ENCODE results near the gene ZNF516.

The ZNF516 gene

GRCh38 chr18:76340410-76340809 is 154.6 kb downstream of the ZNF516 start:
- H3K9me3 ChIP-seq (ENCODE audit: control insufficient read depth, low read length) = peaks cover 2% of the 10 kb centered on the region
- no peaks in the 10 kb centered on the region for H3K27me3 ChIP-seq (ENCODE audit: control insufficient read depth, insufficient read depth, low read length, poor library complexity, severe bottlenecking)
- H3K4me3 ChIP-seq (ENCODE audit: insufficient read depth, low read depth, low read length) = no peak overlapping the region
- no peaks in the 10 kb centered on the region for H3K4me1 ChIP-seq (ENCODE audit: control insufficient read depth, insufficient read depth, low read length)
- H3K36me3 ChIP-seq (ENCODE audit: control insufficient read depth, insufficient read depth, low read length) = no peaks in the 10 kb centered on the region
- H3K27ac ChIP-seq (ENCODE audit: insufficient read depth, low read depth, low read length, poor library complexity, severe bottlenecking) = no peak overlapping the region
- 88% methylated on average over 2 of the region's 2 CpGs for WGBS, 2 experiments

GRCh38 chr18:76339246-76339620 is 155.8 kb downstream of the ZNF516 start:
- Histone ChIP-seq H3K36me3 (ENCODE audit: control insufficient read depth, insufficient read depth, low read length) (no peaks in the 10 kb centered on the region), H3K9me3 (ENCODE audit: control insufficient read depth, low read length) (peaks cover 2% of the 10 kb centered on the region), H3K4me1 (ENCODE audit: control insufficient read depth, insufficient read depth, low read length) (no peaks in the 10 kb centered on the region), H3K27ac (ENCODE audit: insufficient read depth, low read depth, low read length, poor library complexity, severe bottlenecking) (no peak overlapping the region), H3K4me3 (ENCODE audit: insufficient read depth, low read depth, low read length) (no peak overlapping the region), H3K27me3 (ENCODE audit: control insufficient read depth, insufficient read depth, low read length, poor library complexity, severe bottlenecking) (no peaks in the 10 kb centered on the region)
- WGBS, 2 experiments = 89 to 91% methylated on average over 2 of the region's 2 CpGs

- H3K4me1 ChIP-seq (ENCODE audit: control insufficient read depth, insufficient read depth, low read length) = no peaks in the 10 kb centered on the region
- 95 to 96% methylated on average over 5 of the region's 5 CpGs for WGBS, 2 experiments
- no peaks in the 10 kb centered on the region for H3K36me3 ChIP-seq (ENCODE audit: control insufficient read depth, insufficient read depth, low read length)
- peaks cover 2% of the 10 kb centered on the region for H3K9me3 ChIP-seq (ENCODE audit: control insufficient read depth, low read length)
- H3K4me3 ChIP-seq (ENCODE audit: insufficient read depth, low read depth, low read length) = no peak overlapping the region
- H3K27ac ChIP-seq (ENCODE audit: insufficient read depth, low read depth, low read length, poor library complexity, severe bottlenecking) = no peak overlapping the region
- no peaks in the 10 kb centered on the region for H3K27me3 ChIP-seq (ENCODE audit: control insufficient read depth, insufficient read depth, low read length, poor library complexity, severe bottlenecking)
Measured at GRCh38 chr18:76338619-76339245, 156.3 kb downstream of the ZNF516 start.

- WGBS, 2 experiments = 94 to 95% methylated on average over 9 of the region's 9 CpGs
Measured at GRCh38 chr18:76338088-76338487, 157.0 kb downstream of the ZNF516 start.

GRCh38 chr18:76335859-76336640 is 159.0 kb downstream of the ZNF516 start:
- H3K27ac ChIP-seq (ENCODE audit: insufficient read depth, low read depth, low read length, poor library complexity, severe bottlenecking) = no peak overlapping the region
- no peak overlapping the region for H3K4me3 ChIP-seq (ENCODE audit: insufficient read depth, low read depth, low read length)
- H3K36me3 ChIP-seq (ENCODE audit: control insufficient read depth, insufficient read depth, low read length) = no peaks in the 10 kb centered on the region
- no peaks in the 10 kb centered on the region for H3K4me1 ChIP-seq (ENCODE audit: control insufficient read depth, insufficient read depth, low read length)
- H3K9me3 ChIP-seq (ENCODE audit: control insufficient read depth, low read length) = peaks cover 2% of the 10 kb centered on the region
- 90 to 95% methylated on average over 9 to 10 of the region's 10 CpGs for WGBS, 2 experiments
- no peaks in the 10 kb centered on the region for H3K27me3 ChIP-seq (ENCODE audit: control insufficient read depth, insufficient read depth, low read length, poor library complexity, severe bottlenecking)

More at GRCh38 chr18:76338088-76338487, 157.0 kb downstream of the ZNF516 start:
- Histone ChIP-seq H3K36me3 (ENCODE audit: control insufficient read depth, insufficient read depth, low read length) (no peaks in the 10 kb centered on the region), H3K9me3 (ENCODE audit: control insufficient read depth, low read length) (peaks cover 2% of the 10 kb centered on the region), H3K27ac (ENCODE audit: insufficient read depth, low read depth, low read length, poor library complexity, severe bottlenecking) (no peak overlapping the region), H3K4me1 (ENCODE audit: control insufficient read depth, insufficient read depth, low read length) (no peaks in the 10 kb centered on the region), H3K4me3 (ENCODE audit: insufficient read depth, low read depth, low read length) (no peak overlapping the region), H3K27me3 (ENCODE audit: control insufficient read depth, insufficient read depth, low read length, poor library complexity, severe bottlenecking) (no peaks in the 10 kb centered on the region)

- no peaks in the 10 kb centered on the region for H3K36me3 ChIP-seq (ENCODE audit: control insufficient read depth, insufficient read depth, low read length)
- H3K27me3 ChIP-seq (ENCODE audit: control insufficient read depth, insufficient read depth, low read length, poor library complexity, severe bottlenecking) = no peaks in the 10 kb centered on the region
- H3K4me3 ChIP-seq (ENCODE audit: insufficient read depth, low read depth, low read length) = no peak overlapping the region
- H3K4me1 ChIP-seq (ENCODE audit: control insufficient read depth, insufficient read depth, low read length) = no peaks in the 10 kb centered on the region
- no peaks in the 10 kb centered on the region for H3K9me3 ChIP-seq (ENCODE audit: control insufficient read depth, low read length)
- 83 to 87% methylated on average over 4 of the region's 4 CpGs for WGBS, 2 experiments
- H3K27ac ChIP-seq (ENCODE audit: insufficient read depth, low read depth, low read length, poor library complexity, severe bottlenecking) = no peak overlapping the region
Measured at GRCh38 chr18:76328140-76328539, 166.9 kb downstream of the ZNF516 start.

GRCh38 chr18:76323891-76324290 is 171.2 kb downstream of the ZNF516 start:
- H3K36me3 ChIP-seq (ENCODE audit: control insufficient read depth, insufficient read depth, low read length) = no peaks in the 10 kb centered on the region
- no peaks in the 10 kb centered on the region for H3K27me3 ChIP-seq (ENCODE audit: control insufficient read depth, insufficient read depth, low read length, poor library complexity, severe bottlenecking)
- no peak overlapping the region for H3K27ac ChIP-seq (ENCODE audit: insufficient read depth, low read depth, low read length, poor library complexity, severe bottlenecking)
- no peaks in the 10 kb centered on the region for H3K4me1 ChIP-seq (ENCODE audit: control insufficient read depth, insufficient read depth, low read length)
- 90 to 94% methylated on average over 6 to 7 of the region's 7 CpGs for WGBS, 2 experiments
- H3K9me3 ChIP-seq (ENCODE audit: control insufficient read depth, low read length) = no peaks in the 10 kb centered on the region
- no peak overlapping the region for H3K4me3 ChIP-seq (ENCODE audit: insufficient read depth, low read depth, low read length)

GRCh38 chr18:76322686-76323085 is 172.4 kb downstream of the ZNF516 start:
- Histone ChIP-seq H3K4me1 (ENCODE audit: control insufficient read depth, insufficient read depth, low read length) (no peaks in the 10 kb centered on the region), H3K27me3 (ENCODE audit: control insufficient read depth, insufficient read depth, low read length, poor library complexity, severe bottlenecking) (no peaks in the 10 kb centered on the region), H3K4me3 (ENCODE audit: insufficient read depth, low read depth, low read length) (no peak overlapping the region), H3K9me3 (ENCODE audit: control insufficient read depth, low read length) (no peaks in the 10 kb centered on the region), H3K36me3 (ENCODE audit: control insufficient read depth, insufficient read depth, low read length) (no peaks in the 10 kb centered on the region), H3K27ac (ENCODE audit: insufficient read depth, low read depth, low read length, poor library complexity, severe bottlenecking) (no peak overlapping the region)
- WGBS, 2 experiments = 93 to 94% methylated on average over 7 of the region's 7 CpGs

- 90 to 96% methylated on average over 3 to 5 of the region's 5 CpGs for WGBS, 2 experiments
- Histone ChIP-seq H3K4me3 (ENCODE audit: insufficient read depth, low read depth, low read length) (no peak overlapping the region), H3K27ac (ENCODE audit: insufficient read depth, low read depth, low read length, poor library complexity, severe bottlenecking) (no peak overlapping the region), H3K27me3 (ENCODE audit: control insufficient read depth, insufficient read depth, low read length, poor library complexity, severe bottlenecking) (no peaks in the 10 kb centered on the region), H3K36me3 (ENCODE audit: control insufficient read depth, insufficient read depth, low read length) (no peaks in the 10 kb centered on the region), H3K4me1 (ENCODE audit: control insufficient read depth, insufficient read depth, low read length) (no peaks in the 10 kb centered on the region), H3K9me3 (ENCODE audit: control insufficient read depth, low read length) (no peaks in the 10 kb centered on the region)
Measured at GRCh38 chr18:76319366-76319765, 175.7 kb downstream of the ZNF516 start.

- Histone ChIP-seq H3K9me3 (ENCODE audit: control insufficient read depth, low read length) (no peaks in the 10 kb centered on the region), H3K36me3 (ENCODE audit: control insufficient read depth, insufficient read depth, low read length) (no peaks in the 10 kb centered on the region)
Measured at GRCh38 chr18:76318607-76319006, 176.4 kb downstream of the ZNF516 start.

More at GRCh38 chr18:76318607-76319006, 176.4 kb downstream of the ZNF516 start:
- Histone ChIP-seq H3K4me1 (ENCODE audit: control insufficient read depth, insufficient read depth, low read length) (no peaks in the 10 kb centered on the region), H3K4me3 (ENCODE audit: insufficient read depth, low read depth, low read length) (no peak overlapping the region), H3K27ac (ENCODE audit: insufficient read depth, low read depth, low read length, poor library complexity, severe bottlenecking) (no peak overlapping the region), H3K27me3 (ENCODE audit: control insufficient read depth, insufficient read depth, low read length, poor library complexity, severe bottlenecking) (no peaks in the 10 kb centered on the region)
- WGBS, 2 experiments = 95% methylated on average over 5 of the region's 5 CpGs

Measured in ectodermal cell (in vitro differentiated cells).